ENCODE results near the gene CDC6.

Gene CDC6

GRCh38 chr17:40266882-40267281 is 20.8 kb upstream of the CDC6 start:
- DNase-seq (ENCODE audit: low spot score in 2 of 2) = no peak
- no peaks in the 10 kb centered on the region for H3K4me1 ChIP-seq
- H3K36me3 ChIP-seq (replicated peaks) = peaks cover 11% of the 10 kb centered on the region
- in situ Hi-C loops (cut with MboI; ENCODE audit: low sequenced_read_pairs) = no loop called here
- no peak overlapping the region for H3K4me3 ChIP-seq
- H3K9me3 ChIP-seq = no peaks in the 10 kb centered on the region
- no peaks in the 10 kb centered on the region for H3K27me3 ChIP-seq (ENCODE audit: low read depth)

- Histone ChIP-seq H3K36me3 (replicated peaks) (peaks cover 11% of the 10 kb centered on the region), H3K27me3 (ENCODE audit: low read depth) (no peaks in the 10 kb centered on the region), H3K4me3 (no peak overlapping the region), H3K4me1 (no peaks in the 10 kb centered on the region), H3K9me3 (no peaks in the 10 kb centered on the region)
- DNase-seq (ENCODE audit: low spot score in 2 of 2) = no peak
- in situ Hi-C loops (cut with MboI; ENCODE audit: low sequenced_read_pairs) = no loop called here
Observed at GRCh38 chr17:40268141-40268712, 19.5 kb upstream of the CDC6 start.

GRCh38 chr17:40278414-40278813 is 9.3 kb upstream of the CDC6 start:
- in situ Hi-C loops (cut with MboI; ENCODE audit: low sequenced_read_pairs) = no loop called here
- Histone ChIP-seq H3K4me1 (no peaks in the 10 kb centered on the region), H3K4me3 (no peak overlapping the region), H3K36me3 (replicated peaks) (peaks cover 41% of the 10 kb centered on the region), H3K9me3 (no peaks in the 10 kb centered on the region), H3K27me3 (ENCODE audit: low read depth) (no peaks in the 10 kb centered on the region)
- no peak for DNase-seq (ENCODE audit: low spot score in 2 of 2)

GRCh38 chr17:40279402-40279801 is 8.3 kb upstream of the CDC6 start:
- Histone ChIP-seq H3K4me1 (no peaks in the 10 kb centered on the region), H3K36me3 (replicated peaks) (peaks cover 36% of the 10 kb centered on the region), H3K4me3 (no peak overlapping the region), H3K27me3 (ENCODE audit: low read depth) (no peaks in the 10 kb centered on the region), H3K9me3 (no peaks in the 10 kb centered on the region)
- in situ Hi-C loops (cut with MboI; ENCODE audit: low sequenced_read_pairs) = no loop called here
- no peak for DNase-seq (ENCODE audit: low spot score in 2 of 2)

DNA sequence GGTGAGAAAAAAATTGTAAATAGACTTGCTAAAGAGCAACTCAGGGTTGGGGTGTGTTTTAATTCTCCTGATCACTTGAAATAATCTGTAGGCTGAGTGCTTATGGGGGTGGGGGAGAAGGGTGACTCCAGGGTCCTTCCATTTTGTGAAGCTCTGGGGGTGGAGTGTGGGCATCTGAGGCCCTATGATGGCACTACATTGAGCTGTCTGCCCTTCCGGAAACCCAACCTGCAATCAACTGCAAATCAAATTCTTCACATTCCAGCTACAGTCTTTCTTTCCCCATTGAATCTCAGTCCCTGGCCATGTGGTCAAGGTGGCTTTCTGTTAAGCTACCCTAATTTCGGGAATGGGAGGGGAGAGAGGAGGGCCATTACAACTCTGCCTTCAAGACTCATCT is 6.0 kb upstream of the CDC6 start:
- no peak for DNase-seq (ENCODE audit: low spot score in 2 of 2)
- H3K36me3 ChIP-seq (replicated peaks) = peaks cover 28% of the 10 kb centered on the region
- H3K9me3 ChIP-seq = no peaks in the 10 kb centered on the region
- no peaks in the 10 kb centered on the region for H3K4me1 ChIP-seq
- H3K27me3 ChIP-seq (ENCODE audit: low read depth) = no peaks in the 10 kb centered on the region
- H3K4me3 ChIP-seq = no peak overlapping the region
- in situ Hi-C loops (cut with MboI; ENCODE audit: low sequenced_read_pairs) = no loop called here

- H3K36me3 ChIP-seq (replicated peaks) = peaks cover 16% of the 10 kb centered on the region
- H3K4me1 ChIP-seq = no peaks in the 10 kb centered on the region
- no peaks in the 10 kb centered on the region for H3K9me3 ChIP-seq
- in situ Hi-C loops (cut with MboI; ENCODE audit: low sequenced_read_pairs) = no loop called here
- no peak for DNase-seq (ENCODE audit: low spot score in 2 of 2)
- H3K4me3 ChIP-seq = no peak overlapping the region
- H3K27me3 ChIP-seq (ENCODE audit: low read depth) = no peaks in the 10 kb centered on the region
Observed at GRCh38 chr17:40283662-40284061, 4.0 kb upstream of the CDC6 start.

DNA sequence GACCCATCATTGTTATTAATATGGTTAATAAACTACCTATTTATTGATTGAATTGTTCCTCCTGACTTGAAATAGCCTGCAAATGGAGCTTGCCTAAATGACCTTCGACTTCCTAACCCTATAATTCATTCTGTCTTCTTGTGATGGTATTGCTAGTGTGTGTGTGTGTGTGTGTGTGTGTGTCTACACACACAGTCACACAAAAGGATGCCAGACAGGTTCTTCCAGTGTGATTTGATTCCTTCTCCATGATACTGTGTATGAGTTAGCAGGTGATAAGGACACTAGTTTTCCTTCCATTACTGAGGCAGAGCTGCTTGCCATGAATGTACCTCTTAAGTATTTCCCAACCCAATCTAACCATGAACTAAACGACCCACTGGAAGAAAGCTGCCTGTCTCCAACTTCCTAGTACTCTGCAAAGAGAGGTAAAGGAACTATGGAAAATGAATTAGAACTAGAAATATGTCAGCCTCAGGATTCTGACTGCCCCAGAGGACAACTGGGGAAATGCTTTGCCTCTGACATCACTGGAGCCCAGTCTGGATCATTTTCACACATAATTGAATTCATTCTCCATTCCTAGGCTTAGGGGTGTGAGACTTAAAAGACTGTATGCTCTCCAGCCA is 3.5 kb upstream of the CDC6 start:
- Histone ChIP-seq H3K9me3 (no peaks in the 10 kb centered on the region), H3K36me3 (replicated peaks) (peaks cover 13% of the 10 kb centered on the region), H3K4me3 (no peak overlapping the region), H3K27me3 (ENCODE audit: low read depth) (no peaks in the 10 kb centered on the region), H3K4me1 (peaks cover 4% of the 10 kb centered on the region)
- no peak for DNase-seq (ENCODE audit: low spot score in 2 of 2)
- in situ Hi-C loops (cut with MboI; ENCODE audit: low sequenced_read_pairs) = no loop called here

GRCh38 chr17:40286473-40286872 is 1.2 kb upstream of the CDC6 start:
- DNase-seq (ENCODE audit: low spot score in 2 of 2) = no peak
- no peak overlapping the region for H3K4me3 ChIP-seq
- in situ Hi-C loops (cut with MboI; ENCODE audit: low sequenced_read_pairs) = no loop called here
- peaks cover 23% of the 10 kb centered on the region for H3K36me3 ChIP-seq (replicated peaks)
- peaks cover 4% of the 10 kb centered on the region for H3K4me1 ChIP-seq
- no peaks in the 10 kb centered on the region for H3K9me3 ChIP-seq
- H3K27me3 ChIP-seq (ENCODE audit: low read depth) = no peaks in the 10 kb centered on the region

DNA sequence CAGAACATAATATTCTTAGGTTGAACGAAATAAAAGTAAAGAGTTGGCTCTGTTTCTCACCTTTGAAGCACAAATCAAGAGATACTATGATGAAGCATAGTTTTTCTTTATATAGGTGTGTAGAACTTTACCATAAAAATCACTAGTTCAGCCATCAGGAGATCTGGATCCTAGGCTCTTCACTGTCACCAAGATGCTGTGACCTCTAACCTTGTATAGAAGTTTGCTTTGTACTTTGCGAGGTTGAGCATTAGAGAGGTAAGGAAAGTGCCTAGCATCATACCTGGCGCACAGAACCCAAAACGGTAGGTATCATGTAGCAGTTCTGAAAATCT is 553 bp upstream of the CDC6 start:
- Histone ChIP-seq H3K4me3 (peak overlapping the region; percentile 8), H3K27me3 (ENCODE audit: low read depth) (no peaks in the 10 kb centered on the region), H3K4me1 (peaks cover 4% of the 10 kb centered on the region), H3K36me3 (replicated peaks) (peaks cover 30% of the 10 kb centered on the region), H3K9me3 (no peaks in the 10 kb centered on the region)
- in situ Hi-C loops (cut with MboI; ENCODE audit: low sequenced_read_pairs) = no loop called here
- DNase-seq (ENCODE audit: low spot score in 2 of 2) = no peak

GRCh38 chr17:40290629-40291280 is 3.1 kb downstream of the CDC6 start:
- in situ Hi-C loops (cut with MboI; ENCODE audit: low sequenced_read_pairs) = loop anchor here (5.0 to 10.0 kb wide), 2 partner anchors 88 to 266 kb away; no protein-coding TSS in a partner anchor
- Histone ChIP-seq H3K4me1 (peaks cover 4% of the 10 kb centered on the region), H3K36me3 (replicated peaks) (peaks cover 66% of the 10 kb centered on the region), H3K4me3 (no peak overlapping the region), H3K9me3 (no peaks in the 10 kb centered on the region), H3K27me3 (ENCODE audit: low read depth) (no peaks in the 10 kb centered on the region)
- DNase-seq (ENCODE audit: low spot score in 2 of 2) = peak; percentile 49 to 54

GRCh38 chr17:40291281-40291664 is 3.6 kb downstream of the CDC6 start:
- H3K36me3 ChIP-seq (replicated peaks) = peaks cover 71% of the 10 kb centered on the region
- in situ Hi-C loops (cut with MboI; ENCODE audit: low sequenced_read_pairs) = loop anchor here (5.0 to 10.0 kb wide), 2 partner anchors 89 to 266 kb away; no protein-coding TSS in a partner anchor

DNA sequence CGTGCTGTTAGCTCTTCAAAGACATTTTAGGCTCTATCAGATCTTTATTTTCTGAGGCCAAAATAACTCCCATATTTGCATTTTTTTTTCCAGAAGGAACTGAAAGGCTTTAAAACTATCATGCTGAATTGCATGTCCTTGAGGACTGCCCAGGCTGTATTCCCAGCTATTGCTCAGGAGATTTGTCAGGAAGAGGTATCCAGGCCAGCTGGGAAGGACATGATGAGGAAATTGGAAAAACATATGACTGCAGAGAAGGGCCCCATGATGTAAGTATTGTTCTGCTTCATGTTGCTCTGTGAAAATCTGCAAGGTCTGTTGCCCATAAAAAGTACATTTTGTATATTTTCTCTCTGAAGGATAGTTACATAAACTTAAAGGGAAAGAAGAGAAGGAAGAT is 5.7 kb downstream of the CDC6 start:
- in situ Hi-C loops (cut with MboI; ENCODE audit: low sequenced_read_pairs) = loop anchor here (5.0 to 10.0 kb wide), 2 partner anchors 91 to 269 kb away; no protein-coding TSS in a partner anchor
- Histone ChIP-seq H3K4me1 (peaks cover 4% of the 10 kb centered on the region), H3K27me3 (ENCODE audit: low read depth) (no peaks in the 10 kb centered on the region), H3K36me3 (replicated peaks) (peaks cover 86% of the 10 kb centered on the region), H3K4me3 (no peak overlapping the region), H3K9me3 (no peaks in the 10 kb centered on the region)
- DNase-seq (ENCODE audit: low spot score in 2 of 2) = no peak

More at GRCh38 chr17:40291281-40291664, 3.6 kb downstream of the CDC6 start:
- Histone ChIP-seq H3K4me1 (peaks cover 4% of the 10 kb centered on the region), H3K4me3 (no peak overlapping the region), H3K9me3 (no peaks in the 10 kb centered on the region), H3K27me3 (ENCODE audit: low read depth) (no peaks in the 10 kb centered on the region)
- DNase-seq (ENCODE audit: low spot score in 2 of 2) = no peak

GRCh38 chr17:40295488-40296436 is 8.1 kb downstream of the CDC6 start:
- H3K4me1 ChIP-seq = no peaks in the 10 kb centered on the region
- in situ Hi-C loops (cut with MboI; ENCODE audit: low sequenced_read_pairs) = loop anchor here (10.0 kb wide), 1 partner anchor 271 kb away; no protein-coding TSS in a partner anchor
- H3K27me3 ChIP-seq (ENCODE audit: low read depth) = no peaks in the 10 kb centered on the region
- no peak for DNase-seq (ENCODE audit: low spot score in 2 of 2)
- peaks cover 96% of the 10 kb centered on the region for H3K36me3 ChIP-seq (replicated peaks)
- H3K9me3 ChIP-seq = no peaks in the 10 kb centered on the region
- H3K4me3 ChIP-seq = no peak overlapping the region

Data from HAP-1 (cell line).